Kidney epithelial cell (primary cell): ENCODE measurements around the gene SPNS3. TPM values are rescaled to one million over a fixed set of nuclear protein-coding genes. Genes with fewer than 3 reads are reported as not detected.

Source experiments
- DNase-seq: peaks from one replicate; pipeline ENCODE4 v3.0.0-alpha.2; 2010; ENCODE audit warnings: low read depth
- H3K27me3 ChIP-seq: 2 replicates; pipeline ENCODE4 v1.6.0; 2011; ENCODE audit warnings: low read length; ENCODE audit not compliant: control insufficient read depth, insufficient read depth
- H3K36me3 ChIP-seq: 2 replicates; pipeline ENCODE4 v1.5.1; 2011; ENCODE audit warnings: low read length; ENCODE audit not compliant: control insufficient read depth, insufficient read depth
- H3K4me3 ChIP-seq: 2 replicates; pipeline ENCODE4 v1.5.1; 2011; ENCODE audit warnings: low read depth, mild to moderate bottlenecking, control low read depth, low read length
- total RNA-seq: library from RNA; depleted of rRNA; stranded (reverse); fragments of >200 nt; gene quantifications from 2 replicates; pipeline ENCODE4 v1.2.3, GENCODE V29; 2015
- TF ChIP-seq, protein P1 (sequence below): IDR thresholded peaks from 2 replicates; pipeline ENCODE4 v1.5.1; 2011; ENCODE audit warnings: mild to moderate bottlenecking, moderate library complexity, low read length, control low read depth, inconsistent platforms; ENCODE audit not compliant: insufficient read depth, poor library complexity, severe bottlenecking

SPNS3 gene
- 0.58 and 0.89 TPM in 2 replicates for total RNA-seq

- TF ChIP-seq, protein P1, sequence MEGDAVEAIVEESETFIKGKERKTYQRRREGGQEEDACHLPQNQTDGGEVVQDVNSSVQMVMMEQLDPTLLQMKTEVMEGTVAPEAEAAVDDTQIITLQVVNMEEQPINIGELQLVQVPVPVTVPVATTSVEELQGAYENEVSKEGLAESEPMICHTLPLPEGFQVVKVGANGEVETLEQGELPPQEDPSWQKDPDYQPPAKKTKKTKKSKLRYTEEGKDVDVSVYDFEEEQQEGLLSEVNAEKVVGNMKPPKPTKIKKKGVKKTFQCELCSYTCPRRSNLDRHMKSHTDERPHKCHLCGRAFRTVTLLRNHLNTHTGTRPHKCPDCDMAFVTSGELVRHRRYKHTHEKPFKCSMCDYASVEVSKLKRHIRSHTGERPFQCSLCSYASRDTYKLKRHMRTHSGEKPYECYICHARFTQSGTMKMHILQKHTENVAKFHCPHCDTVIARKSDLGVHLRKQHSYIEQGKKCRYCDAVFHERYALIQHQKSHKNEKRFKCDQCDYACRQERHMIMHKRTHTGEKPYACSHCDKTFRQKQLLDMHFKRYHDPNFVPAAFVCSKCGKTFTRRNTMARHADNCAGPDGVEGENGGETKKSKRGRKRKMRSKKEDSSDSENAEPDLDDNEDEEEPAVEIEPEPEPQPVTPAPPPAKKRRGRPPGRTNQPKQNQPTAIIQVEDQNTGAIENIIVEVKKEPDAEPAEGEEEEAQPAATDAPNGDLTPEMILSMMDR: no peak
- Histone ChIP-seq H3K36me3 (no peaks in the 10 kb centered on the region), H3K27me3 (no peaks in the 10 kb centered on the region), H3K4me3 (no peak within 1 kb of the TSS)
- no peak for DNase-seq
These were observed at the start of gene SPNS3 for GRCh38 chr17:4433515-4434031. Gene SPNS3 (plus strand): TSS chr17:4433940. CDS start chr17:4433968, 28 bp downstream.

DNA sequence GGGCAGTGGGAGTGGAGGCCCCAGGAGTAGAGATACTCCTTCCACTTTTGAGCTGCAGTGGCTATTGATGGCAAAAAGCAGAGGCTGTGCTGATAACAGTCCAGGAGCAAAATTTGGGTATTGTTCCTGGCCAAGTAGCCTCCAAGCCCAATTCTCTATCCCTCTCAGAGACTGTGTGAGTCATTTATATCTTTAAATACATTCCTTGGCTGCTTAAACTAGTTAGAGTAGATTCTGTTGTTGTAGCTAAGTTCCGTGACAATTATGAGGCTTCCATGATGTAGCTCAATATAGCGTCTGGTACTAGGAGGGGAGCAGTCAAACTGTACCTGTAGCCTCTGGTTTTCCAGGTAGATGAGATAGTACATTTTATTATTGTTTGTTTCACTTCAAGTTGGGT lies 47.3 kb upstream of the SPNS3 start:
- peaks cover 2% of the 10 kb centered on the region for H3K27me3 ChIP-seq
- no peak for DNase-seq
- TF ChIP-seq, protein P1: no peak
- H3K36me3 ChIP-seq: no peaks in the 10 kb centered on the region
- no peak overlapping the region for H3K4me3 ChIP-seq

DNA sequence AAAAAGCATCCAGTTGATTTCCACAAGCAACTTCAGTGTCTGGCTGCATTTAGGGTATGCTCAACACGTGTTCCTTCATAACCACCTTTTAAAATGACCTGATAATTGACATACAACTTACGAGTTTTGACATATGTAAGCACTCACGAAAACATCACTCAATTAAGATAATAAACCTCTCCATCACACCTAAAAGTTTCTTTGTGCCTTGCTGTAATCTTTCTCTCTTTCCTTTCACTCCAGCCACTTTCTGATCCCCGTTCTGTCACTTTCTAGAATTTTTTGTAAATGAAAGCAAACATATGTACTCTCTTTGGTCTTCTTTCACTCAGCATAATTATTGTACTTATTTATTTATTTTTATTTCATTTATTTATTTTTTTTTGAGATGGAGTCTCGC lies 46.6 kb upstream of the SPNS3 start:
- H3K27me3 ChIP-seq: no peaks in the 10 kb centered on the region
- DNase-seq: no peak
- no peaks in the 10 kb centered on the region for H3K36me3 ChIP-seq
- no peak overlapping the region for H3K4me3 ChIP-seq
- TF ChIP-seq, protein P1: no peak

DNA sequence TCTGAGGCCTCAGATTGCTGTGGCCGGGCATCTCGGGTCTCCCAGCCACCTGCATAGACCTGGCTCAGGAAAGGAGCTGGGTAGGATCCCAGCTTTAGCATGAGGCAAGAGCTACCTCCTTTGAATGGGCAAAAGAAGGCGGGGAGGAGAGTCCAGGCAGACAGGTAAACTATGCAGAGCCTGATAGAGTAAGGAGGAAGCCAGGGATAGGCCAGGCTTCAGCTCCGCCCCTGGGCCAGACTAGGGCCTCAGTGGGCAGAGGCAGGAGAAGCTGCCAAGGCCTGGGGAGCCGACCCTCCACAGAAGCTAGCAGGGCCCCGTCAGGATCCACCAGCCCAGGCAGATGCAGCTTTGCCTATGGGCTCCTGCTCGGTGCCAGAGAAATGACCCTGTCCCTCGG lies 44.7 kb upstream of the SPNS3 start:
- Histone ChIP-seq H3K36me3 (no peaks in the 10 kb centered on the region), H3K27me3 (no peaks in the 10 kb centered on the region), H3K4me3 (no peak overlapping the region)
- TF ChIP-seq, protein P1: no peak
- DNase-seq: no peak

DNA sequence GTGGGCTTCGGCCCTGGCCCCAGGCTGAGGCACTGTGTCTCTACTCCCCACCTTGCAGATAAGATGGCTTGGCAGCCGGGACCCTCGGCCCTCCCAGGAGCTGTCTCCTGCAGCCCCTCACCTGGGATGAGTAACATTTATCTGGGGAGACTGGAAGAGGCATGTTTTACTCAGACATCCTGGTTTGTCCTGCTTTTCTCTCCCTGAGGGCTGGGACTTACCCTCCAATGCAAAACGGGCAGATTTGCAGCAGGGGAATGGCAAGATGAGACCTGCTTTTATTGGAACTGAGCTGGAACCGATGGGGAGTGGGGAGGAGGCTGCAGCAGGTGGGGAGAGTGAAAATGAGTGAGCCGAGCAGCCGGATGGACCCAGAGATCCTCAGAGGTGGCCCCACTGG lies 39.9 kb upstream of the SPNS3 start:
- TF ChIP-seq, protein P1: no peak
- DNase-seq: no peak
- no peak overlapping the region for H3K4me3 ChIP-seq
- no peaks in the 10 kb centered on the region for H3K27me3 ChIP-seq
- H3K36me3 ChIP-seq: no peaks in the 10 kb centered on the region
